Pulmonary artery endothelial cell (primary cell): Measurements from ENCODE around the gene TADA3. TPM values are rescaled to one million over a fixed set of nuclear protein-coding genes. Genes with fewer than 3 reads are reported as not detected.

Source experiments
- total RNA-seq: library from RNA; depleted of rRNA; stranded (reverse); fragments of >200 nt; gene quantifications from 2 replicates; pipeline ENCODE4 v1.2.3, GENCODE V29; 2014

TADA3 gene
- total RNA-seq, 1 donor from 2014 or later = 37.3 TPM

Other genes with a start within 250 kb of the TADA3 start
- not detected in 2 replicates for gene LHFPL4, start 238.7 kb downstream of the TADA3 start, total RNA-seq
- gene MTMR14, start 143.0 kb downstream of the TADA3 start, total RNA-seq = 45.9 and 56.3 TPM in 2 replicates
- not detected in 2 replicates for gene CPNE9, start 88.6 kb downstream of the TADA3 start, total RNA-seq
- 20.7 and 22.6 TPM in 2 replicates for gene BRPF1, start 60.7 kb downstream of the TADA3 start, total RNA-seq
- gene OGG1, start 42.5 kb downstream of the TADA3 start, total RNA-seq = 18.6 and 19.7 TPM in 2 replicates
- 46.7 and 50.6 TPM in 2 replicates for gene CAMK1, start 22.5 kb downstream of the TADA3 start, total RNA-seq
- gene ARPC4, start 609 bp upstream of the TADA3 start, total RNA-seq = 287 and 389 TPM in 2 replicates
- gene TTLL3, start 17.8 kb upstream of the TADA3 start, total RNA-seq = 7.1 and 7.4 TPM in 2 replicates
- gene RPUSD3, start 51.5 kb upstream of the TADA3 start, total RNA-seq = 27.8 and 35.6 TPM in 2 replicates
- not detected in 2 replicates for gene CIDEC, start 87.8 kb upstream of the TADA3 start, total RNA-seq
- gene JAGN1, start 98.1 kb upstream of the TADA3 start, total RNA-seq = 29.0 and 35.3 TPM in 2 replicates
- 0.07 and 0.14 TPM in 2 replicates for gene IL17RE, start 110.4 kb upstream of the TADA3 start, total RNA-seq
- gene IL17RC, start 124.6 kb upstream of the TADA3 start, total RNA-seq = 18.3 and 18.7 TPM in 2 replicates
- gene CRELD1, start 141.4 kb upstream of the TADA3 start, total RNA-seq = 29.1 and 41.7 TPM in 2 replicates
- gene PRRT3, start 159.9 kb upstream of the TADA3 start, total RNA-seq = 0.88 and 1.1 TPM in 2 replicates
- 44.2 and 100 TPM in 2 replicates for gene EMC3, start 194.4 kb upstream of the TADA3 start, total RNA-seq
- gene FANCD2, start 234.0 kb upstream of the TADA3 start, total RNA-seq = 22.0 and 34.0 TPM in 2 replicates